H1 (cell line): ENCODE data around the gene TLR5. TPM values are rescaled to one million over a fixed set of nuclear protein-coding genes. Genes with fewer than 3 reads are reported as not detected.

Experiments
- CTCF ChIA-PET: fragments of 300-600 bp; sonication (Branson Sonifier 250); formaldehyde crosslinking; loops from one replicate; lab custom pipeline; 2021; ENCODE audit not compliant: partially characterized antibody; lab: Charles Lee
- POLR2A ChIA-PET: fragments of 300-600 bp; sonication (Branson Sonifier 250); formaldehyde crosslinking; loops from one replicate; lab custom pipeline; 2021; ENCODE audit warnings: inconsistent platforms; ENCODE audit not compliant: partially characterized antibody; lab: Charles Lee
- DNase-seq, 2 experiments: peaks; one replicate each; pipeline versions ENCODE4 v3.0.0 to v3.0.0-alpha.2; 2010 to 2022; ENCODE audit warnings: low spot score in 2 of 2, low read depth in 1 of 2, mixed read lengths in 1 of 2
- FAIRE-seq: peaks from 2 replicates; lab custom pipeline; 2011; peaks lifted over from hg19 to GRCh38; lab: Jason Lieb, UNC
- H2AFZ ChIP-seq: 2 replicates; pipeline ENCODE4 v1.8.1; 2012; ENCODE audit warnings: low read length, inconsistent platforms
- H2AK5ac ChIP-seq: 2 replicates; pipeline ENCODE4 v1.6.1; 2013; ENCODE audit warnings: low read depth, low read length
- H2BK120ac ChIP-seq: replicated peaks from 2 replicates; pipeline ENCODE3; 2013; ENCODE audit warnings: low read depth, low read length, inconsistent platforms
- H2BK12ac ChIP-seq: 2 replicates; pipeline ENCODE4 v1.6.1; 2013; ENCODE audit warnings: low read depth, low read length
- H2BK15ac ChIP-seq: 2 replicates; pipeline ENCODE4 v1.6.1; 2013; ENCODE audit warnings: low read length
- H2BK20ac ChIP-seq: 2 replicates; pipeline ENCODE4 v1.6.1; 2013; ENCODE audit warnings: low read length
- H2BK5ac ChIP-seq: 2 replicates; pipeline ENCODE4 v1.6.1; 2013; ENCODE audit warnings: low read depth, low read length
- H3K14ac ChIP-seq: 2 replicates; pipeline ENCODE4 v1.6.1; 2013; ENCODE audit warnings: inconsistent platforms; ENCODE audit not compliant: insufficient read length
- H3K18ac ChIP-seq: 2 replicates; pipeline ENCODE4 v1.6.1; 2013; ENCODE audit warnings: low read length; ENCODE audit errors: extremely low read depth
- H3K23ac ChIP-seq: 2 replicates; pipeline ENCODE4 v1.6.1; 2013; ENCODE audit warnings: inconsistent platforms; ENCODE audit not compliant: insufficient read length
- H3K23me2 ChIP-seq: 2 replicates; pipeline ENCODE4 v1.6.1; 2013; ENCODE audit warnings: low read depth, low read length
- H3K27ac ChIP-seq: 2 replicates; pipeline ENCODE4 v1.6.1; 2011; ENCODE audit warnings: low read depth, low read length, inconsistent platforms
- H3K27me3 ChIP-seq, 4 experiments: replicated peaks in 1 of 4; 1 replicate in 1 of 4; 2 replicates in 3 of 4; pipeline versions ENCODE4 v1.6.1 to v1.8.1; 2011 to 2013; ENCODE audit warnings: low read length in 3 of 4, mild to moderate bottlenecking in 3 of 4, inconsistent platforms in 2 of 4, mixed read lengths in 2 of 4, moderate library complexity in 1 of 4; ENCODE audit not compliant: control insufficient read depth in 3 of 4, insufficient read depth in 3 of 4; ENCODE audit errors: extremely low read depth in 1 of 4
- H3K36me3 ChIP-seq, 4 experiments: 2 replicates each; pipeline versions ENCODE4 v1.6.1 to v1.8.1; 2011 to 2013; ENCODE audit warnings: mild to moderate bottlenecking in 4 of 4, low read length in 3 of 4, moderate library complexity in 2 of 4, control low read depth in 1 of 4, inconsistent platforms in 1 of 4; ENCODE audit not compliant: insufficient read depth in 4 of 4, control insufficient read depth in 2 of 4
- H3K4ac ChIP-seq: replicated peaks from 2 replicates; pipeline ENCODE3; 2013; ENCODE audit warnings: low read length, low read depth, mixed read lengths, inconsistent platforms; ENCODE audit not compliant: insufficient read length
- H3K4me1 ChIP-seq, 4 experiments: replicated peaks in 1 of 4; 1 replicate in 1 of 4; 2 replicates in 3 of 4; pipeline versions ENCODE4 v1.6.1 to v1.8.1; 2011 to 2013; ENCODE audit warnings: low read length in 3 of 4, inconsistent platforms in 2 of 4, mixed read lengths in 1 of 4; ENCODE audit not compliant: insufficient read depth in 4 of 4, control insufficient read depth in 3 of 4
- H3K4me2 ChIP-seq, 2 experiments: 2 replicates each; pipeline versions ENCODE4 v1.6.1 to v1.8.1; 2011 to 2013; ENCODE audit warnings: low read depth in 2 of 2, low read length in 2 of 2, control low read depth in 1 of 2, inconsistent platforms in 1 of 2, mild to moderate bottlenecking in 1 of 2; ENCODE audit not compliant: insufficient read depth in 1 of 2
- H3K4me3 ChIP-seq, 4 experiments: fragments of 200-600, 300-600 bp in 1 of 4; sonication (generic), shearing (Covaris generic), sonication (Bioruptor Twin) in 1 of 4; 2 replicates each; pipeline versions ENCODE4 v1.5.1 to v1.8.1; 2011 to 2016; ENCODE audit warnings: low read length in 4 of 4, low read depth in 3 of 4, control low read depth in 2 of 4, inconsistent platforms in 2 of 4, mild to moderate bottlenecking in 2 of 4, mixed read lengths in 1 of 4, moderate library complexity in 1 of 4; ENCODE audit not compliant: insufficient read depth in 2 of 4; ENCODE audit errors: extremely low read depth in 1 of 4
- H3K56ac ChIP-seq: replicated peaks from 2 replicates; pipeline ENCODE3; 2013; ENCODE audit warnings: low read depth, mild to moderate bottlenecking, mixed read lengths, low read length, inconsistent platforms; ENCODE audit not compliant: insufficient read length
- H3K79me1 ChIP-seq: 2 replicates; pipeline ENCODE4 v1.6.1; 2013; ENCODE audit warnings: low read depth, low read length, control low read depth
- H3K79me2 ChIP-seq, 2 experiments: 2 replicates each; pipeline versions ENCODE4 v1.6.1 to v1.8.1; 2012 to 2013; ENCODE audit warnings: low read length in 2 of 2, mild to moderate bottlenecking in 2 of 2, inconsistent platforms in 1 of 2; ENCODE audit not compliant: insufficient read depth in 2 of 2, control insufficient read depth in 1 of 2
- H3K9ac ChIP-seq, 4 experiments: replicated peaks in 1 of 4; 1 replicate in 1 of 4; 2 replicates in 3 of 4; pipeline versions ENCODE4 v1.6.1 to v1.8.1; 2011 to 2013; ENCODE audit warnings: low read depth in 3 of 4, low read length in 3 of 4, control low read depth in 2 of 4, mild to moderate bottlenecking in 2 of 4, moderate library complexity in 2 of 4, inconsistent platforms in 1 of 4; ENCODE audit errors: extremely low read depth in 1 of 4
- H3K9me3 ChIP-seq, 2 experiments: 2 replicates each; pipeline versions ENCODE4 v1.6.1 to v1.8.1; 2012 to 2013; ENCODE audit warnings: mild to moderate bottlenecking in 2 of 2, moderate library complexity in 2 of 2, control low read depth in 1 of 2, inconsistent platforms in 1 of 2, low read depth in 1 of 2, low read length in 1 of 2, mixed read lengths in 1 of 2; ENCODE audit not compliant: insufficient read depth in 2 of 2
- H4K20me1 ChIP-seq, 2 experiments: replicated peaks in 1 of 2; 2 replicates each; pipeline versions ENCODE3 to v1.8.1; 2011 to 2013; ENCODE audit warnings: inconsistent platforms in 2 of 2, low read length in 2 of 2, mild to moderate bottlenecking in 1 of 2; ENCODE audit not compliant: insufficient read depth in 2 of 2, control insufficient read depth in 1 of 2
- H4K5ac ChIP-seq: 2 replicates; pipeline ENCODE4 v1.6.1; 2013; ENCODE audit warnings: low read length, low read depth, mixed read lengths, inconsistent platforms; ENCODE audit not compliant: insufficient read length
- H4K8ac ChIP-seq: 2 replicates; pipeline ENCODE4 v1.8.0; 2013; ENCODE audit warnings: mild to moderate bottlenecking, moderate library complexity, low read length, inconsistent platforms; ENCODE audit not compliant: insufficient read depth; ENCODE audit errors: extremely low read depth
- H4K91ac ChIP-seq: replicated peaks from 2 replicates; pipeline ENCODE3; 2013; ENCODE audit warnings: low read length, mixed read lengths, inconsistent platforms; ENCODE audit not compliant: insufficient read length
- BRCA1 ChIP-seq: IDR thresholded peaks from 2 replicates; pipeline ENCODE4 v1.6.1; 2012; ENCODE audit warnings: low read depth, low read length, improper control_type of control experiment
- CBX8 ChIP-seq: fragments of 300-800, 300-1000 bp; sonication (generic); IDR thresholded peaks from 2 replicates; pipeline ENCODE4 v1.7.1; 2016; ENCODE audit warnings: low read depth, low read length, borderline replicate concordance
- EP300 ChIP-seq, 2 experiments: IDR thresholded peaks; 1 replicate in 1 of 2; 2 replicates in 1 of 2; pipeline ENCODE4 v1.6.1; 2011 to 2012; ENCODE audit warnings: low read depth in 2 of 2, low read length in 2 of 2, mild to moderate bottlenecking in 2 of 2, borderline replicate concordance in 1 of 2, inconsistent platforms in 1 of 2, moderate library complexity in 1 of 2
- KDM1A ChIP-seq: fragments of 200-600, 300-600 bp; sonication (generic); IDR thresholded peaks from 2 replicates; pipeline ENCODE4 v1.7.1; 2016; ENCODE audit warnings: mild to moderate bottlenecking, low read length, borderline replicate concordance
- MAFK ChIP-seq: IDR thresholded peaks from 2 replicates; pipeline ENCODE4 v1.6.1; 2012; ENCODE audit warnings: low read depth, mild to moderate bottlenecking, improper control_type of control experiment, low read length
- POLR2A ChIP-seq, 2 experiments: IDR thresholded peaks; 1 replicate in 1 of 2; 2 replicates in 1 of 2; pipeline ENCODE4 v1.6.1; 2011; ENCODE audit warnings: low read depth in 2 of 2, low read length in 2 of 2, mild to moderate bottlenecking in 2 of 2; ENCODE audit errors: control extremely low read depth in 1 of 2
- POU5F1 ChIP-seq: IDR thresholded peaks from 2 replicates; pipeline ENCODE4 v1.6.1; 2011; ENCODE audit warnings: low read depth, mild to moderate bottlenecking, low read length, moderate library complexity
- RNF2 ChIP-seq: fragments of 200-900, 300-1000 bp; sonication (generic); IDR thresholded peaks from 2 replicates; pipeline ENCODE4 v1.7.1; 2016; ENCODE audit warnings: borderline replicate concordance, low read depth, mild to moderate bottlenecking, antibody characterized with exemption, low read length; ENCODE audit not compliant: poor library complexity, severe bottlenecking; ENCODE audit errors: missing control alignments
- RXRA ChIP-seq: IDR thresholded peaks from 2 replicates; pipeline ENCODE4 v1.6.1; 2011; ENCODE audit warnings: low read depth, mild to moderate bottlenecking, low read length, moderate library complexity; ENCODE audit not compliant: insufficient read depth
- SP4 ChIP-seq: IDR thresholded peaks from 2 replicates; pipeline ENCODE4 v1.6.1; 2012; ENCODE audit warnings: low read length, inconsistent platforms
- WGBS, 2 experiments: shearing (Covaris generic) in 1 of 2; methylation state at CpG; one replicate each; pipeline versions ENCODE4 v1.1.6 to v1.1.7; 2013 to 2015; ENCODE audit warnings: low lambda C conversion rate in 2 of 2, mixed read lengths in 2 of 2, inconsistent platforms in 1 of 2, low coverage in 1 of 2, missing lambda C conversion rate in 1 of 2; ENCODE audit not compliant: insufficient replicate concordance in 2 of 2, insufficient coverage in 1 of 2, insufficient read length in 1 of 2; ENCODE audit errors: extremely low coverage in 1 of 2, missing lambda C conversion rate in 1 of 2; 5-methylcytosine and 5-hydroxymethylcytosine counted together
- polyA plus RNA-seq, 7 experiments: library from polyadenylated mRNA; depleted of rRNA in 3 of 7; stranded (reverse) in 5 of 7; unstranded in 2 of 7; fragments of >200 nt in 5 of 7; fragments of 200-250 nt in 2 of 7; gene quantifications; 1 replicate in 5 of 7; 2 replicates in 1 of 7; 4 replicates in 1 of 7; pipeline versions ENCODE4 v1.2.1 to v1.2.3, GENCODE V29; 2011 to 2013; ENCODE audit warnings: missing spikeins in 2 of 7, mixed read lengths in 2 of 7
- total RNA-seq: library from RNA; stranded (reverse); fragmentation: NEBNext Ultra II Directional; extraction: Animal tissue kit (Norgen Biotek cat#: 25700); gene quantifications from 2 replicates; pipeline ENCODE4 v1.2.1, GENCODE V29; 2021
- TF ChIP-seq, protein P1 (sequence below): IDR thresholded peaks from 2 replicates; pipeline ENCODE4 v1.6.1; 2012; ENCODE audit warnings: inconsistent platforms
- TF ChIP-seq, protein P2 (sequence below): IDR thresholded peaks from 2 replicates; pipeline ENCODE4 v1.6.1; 2012; ENCODE audit warnings: low read length, inconsistent platforms

TLR5 gene
- total and polyA plus RNA-seq, 2 of the 8 experiments (the other 6 are each of a cell fraction or from before 2014, with no cell fraction given) = 0.35 to 0.74 TPM

DNA sequence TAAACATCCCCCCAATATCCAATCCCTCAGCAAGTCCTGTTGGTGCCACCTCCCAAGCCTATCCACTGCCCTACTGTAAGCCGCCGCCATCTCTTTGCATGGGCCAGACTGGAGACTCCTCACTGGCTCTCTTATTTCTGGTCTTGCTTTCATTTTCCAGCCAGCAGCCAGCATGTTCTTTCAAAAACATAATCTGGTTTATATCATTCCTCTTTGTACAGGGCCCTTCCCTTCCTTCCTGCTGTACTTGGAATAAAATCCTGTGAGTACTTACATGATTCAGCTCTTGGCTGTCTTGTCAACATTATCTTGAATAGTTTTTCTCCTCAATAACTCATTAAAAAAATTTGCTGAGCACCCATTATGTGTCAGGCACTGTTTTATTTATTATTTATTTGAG lies 28.2 kb downstream of the TLR5 start:
- H2AK5ac ChIP-seq = no peak overlapping the region
- no peak for TF ChIP-seq BRCA1
- TF ChIP-seq RXRA = no peak
- TF ChIP-seq POU5F1 = no peak
- TF ChIP-seq, protein P1, sequence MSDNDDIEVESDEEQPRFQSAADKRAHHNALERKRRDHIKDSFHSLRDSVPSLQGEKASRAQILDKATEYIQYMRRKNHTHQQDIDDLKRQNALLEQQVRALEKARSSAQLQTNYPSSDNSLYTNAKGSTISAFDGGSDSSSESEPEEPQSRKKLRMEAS = no peak
- TF ChIP-seq POLR2A (IDR thresholded peaks at IDR 0.05; ENCODE audit: control extremely low read depth in 1 of 2, low read depth in 2 of 2, low read length in 2 of 2) = no peak
- TF ChIP-seq, protein P2, sequence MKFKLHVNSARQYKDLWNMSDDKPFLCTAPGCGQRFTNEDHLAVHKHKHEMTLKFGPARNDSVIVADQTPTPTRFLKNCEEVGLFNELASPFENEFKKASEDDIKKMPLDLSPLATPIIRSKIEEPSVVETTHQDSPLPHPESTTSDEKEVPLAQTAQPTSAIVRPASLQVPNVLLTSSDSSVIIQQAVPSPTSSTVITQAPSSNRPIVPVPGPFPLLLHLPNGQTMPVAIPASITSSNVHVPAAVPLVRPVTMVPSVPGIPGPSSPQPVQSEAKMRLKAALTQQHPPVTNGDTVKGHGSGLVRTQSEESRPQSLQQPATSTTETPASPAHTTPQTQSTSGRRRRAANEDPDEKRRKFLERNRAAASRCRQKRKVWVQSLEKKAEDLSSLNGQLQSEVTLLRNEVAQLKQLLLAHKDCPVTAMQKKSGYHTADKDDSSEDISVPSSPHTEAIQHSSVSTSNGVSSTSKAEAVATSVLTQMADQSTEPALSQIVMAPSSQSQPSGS = no peak
- TF ChIP-seq MAFK = no peak
- TF ChIP-seq CBX8 = no peak
- TF ChIP-seq RNF2 = no peak
- TF ChIP-seq EP300 (IDR thresholded peaks at IDR 0.05; ENCODE audit: borderline replicate concordance in 1 of 2, low read depth in 2 of 2, low read length in 2 of 2) = no peak
- TF ChIP-seq KDM1A = no peak
- TF ChIP-seq SP4 = no peak

More for the DNA sequence above, 28.2 kb downstream of the TLR5 start:
- no peak overlapping the region for H3K18ac ChIP-seq
- H3K79me2 ChIP-seq = no peaks in the 10 kb centered on the region
- no peaks in the 10 kb centered on the region for H3K27me3 ChIP-seq
- no peak overlapping the region for H4K91ac ChIP-seq
- H3K23me2 ChIP-seq = 0 out of 2 replicates have a peak, but pooled peaks cover 3% of the 10 kb centered on the region
- no peak overlapping the region for H2BK5ac ChIP-seq
- H4K8ac ChIP-seq = no peak overlapping the region
- no peak overlapping the region for H3K4ac ChIP-seq
- no peak overlapping the region for H3K4me3 ChIP-seq
- H3K4me2 ChIP-seq = no peak overlapping the region
- no peak overlapping the region for H3K9ac ChIP-seq
- no peaks in the 10 kb centered on the region for H3K36me3 ChIP-seq
- no peak overlapping the region for H4K5ac ChIP-seq
- no peak overlapping the region for H3K14ac ChIP-seq
- no peak for FAIRE-seq
- peaks cover 0 to 5% (median 2%) of the 10 kb centered on the region in 4 experiments; a peak in 2 of 7 replicates for H3K4me1 ChIP-seq
- H2BK20ac ChIP-seq = no peak overlapping the region
- no peak overlapping the region for H2AFZ ChIP-seq
- no peaks in the 10 kb centered on the region; a peak in 1 of 4 replicates for H3K9me3 ChIP-seq
- H3K79me1 ChIP-seq = no peaks in the 10 kb centered on the region
- H3K23ac ChIP-seq = no peak overlapping the region
- H2BK15ac ChIP-seq = no peak overlapping the region
- no peak overlapping the region for H3K56ac ChIP-seq
- POLR2A ChIA-PET = no interaction called here
- CTCF ChIA-PET = interaction anchor here (0.8 to 3.0 kb wide), 7 partner anchors 9 to 90 kb away, joined by 3 to 19 read pairs (median 4); no protein-coding TSS in a partner anchor
- no peak overlapping the region for H2BK120ac ChIP-seq
- H2BK12ac ChIP-seq = no peak overlapping the region
- H4K20me1 ChIP-seq = no peaks in the 10 kb centered on the region
- no peak for DNase-seq
- H3K27ac ChIP-seq = no peak overlapping the region
- 96% methylated on average over 2 of the region's 2 CpGs; no CpG with 5 or more reads in 1 of the 2 experiments for WGBS, 2 experiments
